GM21529 (cell line): ENCODE results near the gene UBE2QL1.

Experiments
- ATAC-seq: cut with Tn5 transposase; IDR thresholded peaks from one replicate; pipeline ENCODE4 v1.9.1; 2021; ENCODE audit not compliant: unreplicated experiment

Gene UBE2QL1

GRCh38 chr5:6453937-6454560 lies 5.4 kb downstream of the UBE2QL1 start:
- no peak for ATAC-seq

GRCh38 chr5:6454628-6455053 lies 6.0 kb downstream of the UBE2QL1 start:
- no peak for ATAC-seq

- no peak for ATAC-seq
These were observed 7.0 kb downstream of the UBE2QL1 start for GRCh38 chr5:6455571-6456200.

- no peak for ATAC-seq
These were observed 8.2 kb downstream of the UBE2QL1 start for GRCh38 chr5:6456766-6457370.

DNA sequence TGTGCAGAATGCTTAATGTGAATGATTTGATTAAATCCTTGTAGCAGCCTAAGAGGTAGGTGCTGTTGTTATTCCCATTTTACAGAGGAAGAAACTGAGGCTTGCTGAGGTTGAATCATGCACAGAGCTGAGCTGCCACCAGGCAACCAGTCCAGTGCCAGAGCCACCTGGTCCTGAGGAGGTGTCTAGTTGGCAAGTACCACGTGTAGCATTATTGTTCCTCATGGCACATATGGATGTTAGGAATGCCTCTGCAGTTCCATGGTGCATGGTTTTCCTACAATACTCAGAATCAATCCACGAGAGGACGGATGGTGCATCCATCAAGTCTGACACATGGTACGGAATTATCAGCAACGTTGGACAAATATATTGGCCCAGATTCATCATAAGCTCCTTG lies 8.9 kb downstream of the UBE2QL1 start:
- no peak for ATAC-seq

DNA sequence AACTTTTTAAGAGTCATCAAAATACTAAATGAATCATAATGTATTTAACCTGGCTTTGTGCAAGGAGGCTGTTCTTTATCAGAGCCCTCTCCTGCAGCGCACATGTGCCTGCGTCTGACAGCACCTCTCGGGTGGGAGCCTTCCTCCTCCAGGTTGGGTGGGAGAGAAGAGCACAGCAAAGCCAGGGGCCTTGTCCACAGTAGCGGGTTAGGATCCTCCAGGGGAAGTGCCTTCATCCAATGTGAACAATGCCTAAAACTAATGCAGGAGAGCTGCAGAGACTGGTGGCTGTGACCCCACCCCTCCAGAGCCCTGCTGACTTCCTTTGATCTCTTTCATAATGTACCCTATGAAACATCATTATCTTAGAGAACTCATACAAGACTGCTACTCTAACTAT lies 10.2 kb downstream of the UBE2QL1 start:
- no peak for ATAC-seq

GRCh38 chr5:6459896-6460295 lies 11.2 kb downstream of the UBE2QL1 start:
- no peak for ATAC-seq

DNA sequence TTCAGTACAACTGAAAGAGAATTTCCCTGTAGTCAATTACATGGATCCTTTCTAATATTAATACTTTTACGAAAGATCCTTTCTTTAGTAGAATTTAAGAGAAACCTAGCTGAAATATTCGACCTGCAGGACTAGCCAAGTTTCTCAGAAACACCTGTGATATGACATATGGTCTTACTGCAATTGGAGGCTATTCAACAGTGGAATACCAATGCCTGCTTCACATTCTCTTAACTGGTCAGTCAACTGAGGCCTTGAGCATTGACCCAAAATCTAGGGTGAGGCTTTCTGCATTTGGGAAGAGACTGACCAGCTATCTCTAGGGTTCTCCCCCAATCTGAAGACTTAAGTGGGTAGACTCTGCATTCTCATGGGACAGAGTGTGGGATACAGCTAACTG lies 12.3 kb downstream of the UBE2QL1 start:
- no peak for ATAC-seq

GRCh38 chr5:6461793-6462650 lies 13.4 kb downstream of the UBE2QL1 start:
- ATAC-seq = no peak

GRCh38 chr5:6462671-6463070 lies 14.0 kb downstream of the UBE2QL1 start:
- ATAC-seq = no peak

GRCh38 chr5:6464441-6464840 lies 15.8 kb downstream of the UBE2QL1 start:
- ATAC-seq = no peak

DNA sequence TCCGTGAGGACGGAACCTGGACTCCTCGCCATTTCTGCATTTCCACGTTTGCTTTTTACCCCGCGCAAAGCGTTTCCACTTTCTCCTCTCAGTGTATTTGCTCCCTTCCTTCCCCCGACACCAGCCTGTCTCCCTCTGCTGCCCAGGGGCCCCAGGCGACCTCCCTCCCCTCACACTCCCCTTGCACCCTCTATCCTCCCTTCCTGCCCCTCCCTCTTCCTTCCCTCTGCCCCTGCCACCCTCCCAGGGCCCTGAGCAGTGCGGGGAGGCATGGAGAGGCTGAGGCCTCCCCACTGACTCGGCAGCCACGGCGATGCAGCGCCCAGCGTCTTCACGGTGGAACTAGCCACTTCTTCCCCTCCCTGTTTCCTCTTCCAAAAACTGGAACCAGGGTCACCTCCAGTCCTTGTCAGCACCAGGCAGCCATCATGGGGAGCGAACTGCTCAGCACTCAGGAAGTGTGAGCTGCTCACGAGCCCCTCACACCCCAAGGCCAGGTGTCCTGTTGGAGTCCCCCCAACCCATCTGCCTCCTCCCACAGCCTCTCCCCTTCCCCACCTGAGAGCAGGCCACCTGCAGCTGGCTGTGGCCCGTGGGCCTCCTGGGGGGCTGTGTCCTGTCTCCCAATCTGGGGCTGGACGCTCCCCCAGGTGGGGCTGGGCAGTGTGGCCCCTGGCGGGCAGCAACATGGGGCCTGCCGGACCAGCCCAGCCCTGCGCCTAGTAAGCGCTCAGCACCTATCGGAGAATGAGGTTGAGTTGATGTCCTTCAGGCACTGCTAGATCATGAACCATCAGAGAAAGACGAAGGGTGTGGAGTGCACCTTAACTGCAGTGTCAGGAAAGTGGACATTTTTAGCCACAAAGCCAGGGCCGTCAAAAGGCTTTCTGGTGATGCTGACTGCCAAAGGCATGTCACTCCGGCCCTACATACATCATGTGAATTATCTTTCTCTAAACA lies 17.5 kb downstream of the UBE2QL1 start:
- no peak for ATAC-seq

GRCh38 chr5:6466975-6467567 lies 18.4 kb downstream of the UBE2QL1 start:
- ATAC-seq = no peak

GRCh38 chr5:6467591-6467990 lies 18.9 kb downstream of the UBE2QL1 start:
- no peak for ATAC-seq

DNA sequence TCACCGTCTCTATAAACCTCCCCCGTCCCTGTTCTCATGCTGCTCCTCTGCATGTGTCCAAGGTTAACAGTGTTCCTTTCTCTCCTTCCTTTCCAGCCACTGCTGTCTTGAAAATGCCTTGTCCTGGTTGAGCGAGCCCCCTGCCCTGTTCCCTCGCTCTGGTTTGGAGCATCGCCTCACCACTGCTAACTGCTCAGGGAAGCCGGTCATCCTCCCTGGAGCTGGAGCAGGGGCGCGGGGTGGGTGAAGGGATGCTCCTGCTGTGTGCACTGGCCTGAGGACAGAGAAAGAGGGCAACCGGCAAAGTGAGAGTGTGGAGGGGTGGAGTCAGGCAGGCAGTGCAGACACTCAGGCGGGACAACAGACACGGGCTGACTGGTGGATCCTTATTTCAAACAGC lies 19.4 kb downstream of the UBE2QL1 start:
- ATAC-seq = no peak

- no peak for ATAC-seq
These were observed 20.2 kb downstream of the UBE2QL1 start for GRCh38 chr5:6468870-6469269.

DNA sequence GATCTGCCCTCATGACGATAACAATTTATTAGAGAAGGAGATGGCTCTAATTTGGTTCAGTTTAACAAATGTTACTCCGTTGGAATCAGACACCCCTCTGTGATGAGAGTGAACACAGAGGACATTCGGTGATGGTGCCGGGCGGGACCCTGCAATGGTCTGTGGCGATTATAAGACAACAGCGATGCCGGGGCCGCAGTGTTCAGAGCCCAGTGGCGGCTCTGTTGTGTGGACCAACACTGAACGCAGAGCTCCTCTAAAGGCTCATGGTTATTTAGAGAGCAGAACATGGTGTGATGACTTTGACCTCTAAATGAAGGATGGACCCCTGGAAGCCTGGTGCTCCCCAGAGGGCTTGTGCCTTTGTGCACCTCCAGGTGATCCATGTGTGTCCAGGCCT lies 21.2 kb downstream of the UBE2QL1 start:
- no peak for ATAC-seq

- no peak for ATAC-seq
These were observed 22.0 kb downstream of the UBE2QL1 start for GRCh38 chr5:6470672-6471071.

- no peak for ATAC-seq
These were observed 22.6 kb downstream of the UBE2QL1 start for GRCh38 chr5:6471252-6471651.

- ATAC-seq = no peak
These were observed 24.1 kb downstream of the UBE2QL1 start for GRCh38 chr5:6472792-6473191.
